PFSK-1 (cell line): ENCODE measurements around the gene TRIM10.

Experiments
- FOXP2 ChIP-seq: optimal IDR thresholded peaks from 2 replicates; pipeline ENCODE3; 2011; ENCODE audit warnings: borderline replicate concordance, control low read depth, inconsistent platforms; ENCODE audit not compliant: insufficient read depth; ENCODE audit errors: extremely low read length, extremely low read depth
- POLR2AphosphoS5 ChIP-seq: IDR thresholded peaks from 2 replicates; pipeline ENCODE4 v1.6.1; 2012; ENCODE audit warnings: low read depth, mild to moderate bottlenecking, control low read depth, low read length, moderate library complexity
- SIN3A ChIP-seq: IDR thresholded peaks from 2 replicates; pipeline ENCODE4 v1.6.1; 2012; ENCODE audit warnings: mild to moderate bottlenecking, low read length, moderate library complexity, borderline replicate concordance; ENCODE audit not compliant: insufficient read depth
- TAF1 ChIP-seq: IDR thresholded peaks from 2 replicates; pipeline ENCODE4 v1.6.1; 2012; ENCODE audit warnings: low read length, control low read depth, borderline replicate concordance; ENCODE audit not compliant: insufficient read depth
- TF ChIP-seq, protein P1 (sequence below), 2 experiments: IDR thresholded peaks; 2 replicates each; pipeline versions ENCODE4 v1.6.1 to v1.8.0; 2011 to 2012; ENCODE audit warnings: low read depth in 2 of 2, low read length in 2 of 2, control low read depth in 1 of 2, inconsistent platforms in 1 of 2, mild to moderate bottlenecking in 1 of 2, moderate library complexity in 1 of 2; ENCODE audit not compliant: insufficient read depth in 1 of 2

Gene TRIM10

DNA sequence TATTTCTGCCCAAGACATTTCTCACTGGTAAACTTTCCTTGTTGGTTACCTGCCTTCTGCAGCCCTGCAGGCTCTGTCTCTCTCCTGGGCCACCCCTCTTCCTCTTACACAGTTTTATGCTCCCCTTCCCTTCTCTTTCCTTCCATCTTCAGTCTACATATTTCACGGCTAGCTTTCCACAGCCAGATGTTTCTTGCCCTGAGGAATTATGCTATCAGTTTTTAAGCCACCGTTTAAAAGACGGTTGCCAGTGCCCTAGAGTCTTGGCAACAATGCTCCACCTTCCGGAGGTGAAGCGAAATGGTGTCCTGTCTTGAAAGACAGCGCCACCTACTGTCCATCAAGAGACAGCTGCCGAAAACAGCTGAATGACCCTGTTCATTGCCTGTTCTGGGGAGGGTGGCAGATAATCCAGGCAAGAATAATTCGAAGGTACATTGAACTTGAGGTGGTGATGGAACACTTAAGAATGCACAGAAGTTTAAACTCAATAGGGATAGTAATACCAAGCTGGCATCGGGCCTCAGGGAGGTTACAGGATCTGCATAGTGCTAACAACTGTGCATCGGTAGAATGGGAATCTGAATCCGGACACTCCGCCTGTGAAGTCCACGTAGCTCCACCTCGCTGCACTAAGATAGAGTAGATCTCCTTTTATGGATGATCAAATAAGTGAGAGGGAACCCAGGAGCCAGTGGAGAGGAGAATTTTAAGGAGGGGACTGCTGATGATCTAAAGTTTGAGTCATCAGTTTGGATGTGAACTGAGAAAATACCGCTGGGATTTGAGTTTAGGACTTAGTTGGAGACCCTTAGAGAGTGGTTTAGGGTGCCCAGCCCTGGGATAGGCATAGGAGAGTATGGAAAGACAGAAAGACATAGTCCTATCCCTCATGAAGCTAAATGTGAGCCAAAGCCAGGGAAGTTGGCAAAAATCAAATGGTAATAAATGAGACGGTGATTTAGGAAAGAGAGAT is 29.8 kb downstream of the TRIM10 start:
- TF ChIP-seq SIN3A (peak; percentile 52; the same call in 1 of the 2 replicates), POLR2AphosphoS5 (no peak), FOXP2 (no peak)

DNA sequence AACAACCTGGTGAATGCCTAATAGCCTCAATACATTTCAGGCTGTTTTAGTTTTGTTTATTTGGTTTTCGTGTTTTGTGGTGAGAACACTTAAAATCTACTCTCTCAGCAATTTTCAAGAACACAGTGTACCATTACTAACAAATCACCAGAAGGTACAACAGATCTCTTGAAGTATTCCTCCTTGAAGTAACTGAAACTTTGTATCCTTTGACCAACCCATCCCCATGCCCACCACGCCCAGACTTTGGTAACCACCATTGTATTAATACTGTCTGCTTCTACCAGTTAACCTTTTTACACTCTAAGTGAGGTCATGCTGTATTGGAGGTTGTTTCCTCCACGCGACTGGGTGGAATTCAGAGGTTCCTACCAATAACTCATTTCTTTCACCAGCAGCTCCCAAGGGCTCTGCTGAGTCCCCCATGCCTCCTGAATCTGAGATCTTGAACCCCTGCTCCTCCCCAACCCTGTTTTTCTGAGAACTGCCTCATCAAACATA is 30.8 kb downstream of the TRIM10 start:
- TF ChIP-seq POLR2AphosphoS5, result no peak
- TF ChIP-seq FOXP2, result no peak
- TF ChIP-seq, protein P1, sequence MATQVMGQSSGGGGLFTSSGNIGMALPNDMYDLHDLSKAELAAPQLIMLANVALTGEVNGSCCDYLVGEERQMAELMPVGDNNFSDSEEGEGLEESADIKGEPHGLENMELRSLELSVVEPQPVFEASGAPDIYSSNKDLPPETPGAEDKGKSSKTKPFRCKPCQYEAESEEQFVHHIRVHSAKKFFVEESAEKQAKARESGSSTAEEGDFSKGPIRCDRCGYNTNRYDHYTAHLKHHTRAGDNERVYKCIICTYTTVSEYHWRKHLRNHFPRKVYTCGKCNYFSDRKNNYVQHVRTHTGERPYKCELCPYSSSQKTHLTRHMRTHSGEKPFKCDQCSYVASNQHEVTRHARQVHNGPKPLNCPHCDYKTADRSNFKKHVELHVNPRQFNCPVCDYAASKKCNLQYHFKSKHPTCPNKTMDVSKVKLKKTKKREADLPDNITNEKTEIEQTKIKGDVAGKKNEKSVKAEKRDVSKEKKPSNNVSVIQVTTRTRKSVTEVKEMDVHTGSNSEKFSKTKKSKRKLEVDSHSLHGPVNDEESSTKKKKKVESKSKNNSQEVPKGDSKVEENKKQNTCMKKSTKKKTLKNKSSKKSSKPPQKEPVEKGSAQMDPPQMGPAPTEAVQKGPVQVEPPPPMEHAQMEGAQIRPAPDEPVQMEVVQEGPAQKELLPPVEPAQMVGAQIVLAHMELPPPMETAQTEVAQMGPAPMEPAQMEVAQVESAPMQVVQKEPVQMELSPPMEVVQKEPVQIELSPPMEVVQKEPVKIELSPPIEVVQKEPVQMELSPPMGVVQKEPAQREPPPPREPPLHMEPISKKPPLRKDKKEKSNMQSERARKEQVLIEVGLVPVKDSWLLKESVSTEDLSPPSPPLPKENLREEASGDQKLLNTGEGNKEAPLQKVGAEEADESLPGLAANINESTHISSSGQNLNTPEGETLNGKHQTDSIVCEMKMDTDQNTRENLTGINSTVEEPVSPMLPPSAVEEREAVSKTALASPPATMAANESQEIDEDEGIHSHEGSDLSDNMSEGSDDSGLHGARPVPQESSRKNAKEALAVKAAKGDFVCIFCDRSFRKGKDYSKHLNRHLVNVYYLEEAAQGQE (IDR thresholded peaks at IDR 0.05; ENCODE audit: insufficient read depth in 1 of 2, low read depth in 2 of 2, low read length in 2 of 2), result no peak
- TF ChIP-seq TAF1, result no peak
- TF ChIP-seq SIN3A, result no peak

DNA sequence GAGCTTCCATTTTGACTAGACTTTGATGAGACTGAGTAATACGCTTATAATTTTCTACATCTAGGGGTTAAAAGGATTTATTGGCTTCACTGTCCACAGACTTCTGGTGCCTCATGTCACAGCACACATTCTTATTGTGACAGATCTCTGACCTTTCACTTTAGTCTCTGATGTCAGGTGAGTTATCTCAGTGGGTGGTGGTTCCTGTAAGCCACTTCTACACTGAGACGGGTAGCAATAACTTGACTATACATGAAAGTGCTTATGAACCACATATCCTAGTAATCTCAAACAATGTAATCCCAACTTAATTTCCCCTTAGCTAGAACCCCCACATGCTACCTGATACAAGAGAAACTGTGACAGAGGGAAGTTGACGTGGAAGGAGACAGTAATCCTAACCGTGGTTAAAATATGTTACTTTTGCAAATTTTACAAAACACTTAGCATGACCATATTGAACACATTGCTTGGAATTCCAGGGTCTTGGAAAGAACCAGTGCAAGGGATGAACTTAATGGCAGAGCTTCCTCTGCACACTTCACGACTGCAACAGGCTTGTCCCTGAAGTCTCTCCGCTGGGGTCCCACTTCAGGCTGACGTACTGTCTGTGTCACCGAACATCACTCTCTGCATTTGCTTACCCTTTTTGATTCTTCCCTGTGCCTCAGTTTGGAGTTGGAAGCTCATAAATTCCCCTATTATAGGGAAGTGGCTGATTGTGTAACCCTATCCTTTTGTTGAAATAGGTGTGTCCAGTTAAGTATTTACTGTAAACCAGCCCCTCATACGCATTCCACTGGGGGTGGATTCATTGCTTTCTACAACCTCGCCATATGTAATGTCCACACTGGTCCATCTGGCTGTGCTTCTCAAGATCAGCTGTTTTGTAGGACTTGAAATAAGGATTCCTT is 31.5 kb downstream of the TRIM10 start:
- TF ChIP-seq POLR2AphosphoS5, result no peak
- no peak for TF ChIP-seq SIN3A
- TF ChIP-seq, protein P1 (IDR thresholded peaks at IDR 0.05; ENCODE audit: insufficient read depth in 1 of 2, low read depth in 2 of 2, low read length in 2 of 2), result no peak
- no peak for TF ChIP-seq TAF1
- no peak for TF ChIP-seq FOXP2

DNA sequence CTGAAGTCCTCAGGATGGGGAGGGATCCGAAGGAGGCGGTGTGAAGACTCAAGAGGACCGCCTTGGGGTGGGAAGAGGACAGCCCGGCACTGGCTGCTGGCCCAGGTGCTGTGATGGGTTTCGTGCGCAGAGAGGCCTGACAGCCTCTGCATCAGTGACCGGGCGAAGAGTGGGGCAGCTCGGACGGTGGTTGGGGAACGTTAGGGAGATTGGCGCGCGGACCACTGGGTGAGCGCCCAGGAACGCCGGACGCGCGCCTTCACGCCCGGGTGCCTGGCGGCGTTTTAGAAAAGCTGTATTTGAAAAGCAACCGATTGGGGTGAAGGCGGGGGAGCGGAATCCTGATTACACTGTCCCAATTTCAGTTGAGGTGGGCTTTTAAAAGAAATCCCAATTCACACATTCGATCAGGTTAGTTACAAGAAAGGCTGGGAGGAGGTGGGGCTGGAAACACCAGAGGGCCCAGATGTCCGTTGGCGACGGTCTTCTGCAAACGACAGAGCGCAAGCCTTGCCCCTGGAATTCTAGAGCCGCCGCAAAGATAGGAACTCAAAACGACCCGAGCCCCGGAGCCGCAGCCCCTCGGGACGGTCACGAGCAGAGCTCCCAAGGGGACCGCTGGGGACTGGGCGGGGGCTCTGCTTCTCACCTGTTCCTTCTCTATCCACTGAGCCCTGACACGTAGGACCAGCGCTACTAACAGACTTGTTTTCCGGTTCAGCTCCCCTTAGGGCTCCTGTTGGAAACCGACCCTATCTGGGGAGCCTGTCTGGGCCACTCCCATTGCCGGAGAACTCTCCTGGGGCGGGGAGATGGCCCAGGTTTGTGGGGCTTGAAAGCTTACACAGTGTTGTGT is 33.5 kb downstream of the TRIM10 start:
- TF ChIP-seq TAF1 (no peak), FOXP2 (no peak), POLR2AphosphoS5 (no peak), SIN3A (no peak)
- TF ChIP-seq, protein P1 (IDR thresholded peaks at IDR 0.05; ENCODE audit: insufficient read depth in 1 of 2, low read depth in 2 of 2, low read length in 2 of 2), result no peak
